ENCODE measurements around the gene CCDC24.

The CCDC24 gene

DNA sequence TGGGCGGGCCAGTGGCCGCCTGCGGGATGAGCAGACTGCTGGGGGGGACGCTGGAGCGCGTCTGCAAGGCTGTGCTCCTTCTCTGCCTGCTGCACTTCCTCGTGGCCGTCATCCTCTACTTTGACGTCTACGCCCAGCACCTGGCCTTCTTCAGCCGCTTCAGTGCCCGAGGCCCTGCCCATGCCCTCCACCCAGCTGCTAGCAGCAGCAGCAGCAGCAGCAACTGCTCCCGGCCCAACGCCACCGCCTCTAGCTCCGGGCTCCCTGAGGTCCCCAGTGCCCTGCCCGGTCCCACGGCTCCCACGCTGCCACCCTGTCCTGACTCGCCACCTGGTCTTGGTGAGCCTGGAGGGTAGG, 10.3 kb upstream of the CCDC24 start:
- peak; percentile 91 for DNase-seq

DNA sequence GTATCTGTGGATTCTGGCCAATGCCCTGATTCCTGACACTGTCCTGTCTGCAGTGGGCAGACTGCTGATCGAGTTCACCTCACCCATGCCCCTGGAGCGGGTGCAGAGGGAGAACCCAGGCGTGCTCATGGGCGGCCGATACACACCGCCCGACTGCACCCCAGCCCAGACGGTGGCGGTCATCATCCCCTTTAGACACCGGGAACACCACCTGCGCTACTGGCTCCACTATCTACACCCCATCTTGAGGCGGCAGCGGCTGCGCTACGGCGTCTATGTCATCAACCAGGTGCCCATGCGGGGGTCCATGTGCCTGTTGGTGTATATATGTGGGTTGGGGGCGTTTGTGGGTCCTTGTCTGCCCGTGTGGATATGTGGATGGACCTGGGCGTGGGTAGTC, 9.8 kb upstream of the CCDC24 start:
- no peak for DNase-seq

DNA sequence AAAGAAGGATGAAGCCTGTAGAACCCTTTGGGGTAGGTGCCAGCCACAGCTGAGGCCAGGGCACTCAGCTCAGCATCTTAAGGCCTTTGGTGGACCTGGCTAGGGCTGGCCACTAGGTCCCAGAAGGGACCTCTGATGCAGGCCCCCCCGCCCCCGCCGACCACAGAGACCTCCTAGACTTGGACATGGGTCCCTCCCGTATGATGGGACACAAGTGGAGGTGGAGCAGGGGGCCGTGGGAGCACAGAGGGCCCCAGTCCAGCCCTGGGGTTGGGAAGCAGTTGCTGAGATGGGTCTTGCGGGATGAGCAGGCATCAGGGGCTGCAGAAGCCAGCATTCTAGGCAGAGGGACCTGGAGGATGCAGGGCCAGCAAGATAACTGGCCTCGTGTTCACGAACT, 9.2 kb upstream of the CCDC24 start:
- DNase-seq: no peak

DNA sequence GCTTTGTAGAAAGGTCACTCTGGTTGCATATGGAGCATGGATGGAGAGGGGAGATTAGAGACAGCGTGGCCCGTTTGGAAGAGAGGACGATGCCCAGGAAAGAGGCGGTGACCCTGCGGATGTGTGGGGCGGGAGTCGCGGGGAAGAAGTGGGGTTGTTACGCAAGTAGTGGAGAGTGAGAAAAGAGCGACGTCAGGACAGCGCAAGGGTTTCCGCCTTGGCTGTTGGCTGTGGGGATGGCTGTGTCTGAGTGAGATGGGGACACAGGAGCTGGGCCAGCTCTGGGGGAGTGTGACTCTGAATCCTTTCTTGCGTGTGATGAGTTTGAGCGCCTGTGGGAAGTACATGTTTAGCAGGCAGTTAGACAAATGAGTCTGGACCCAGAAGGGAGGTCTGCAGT, 8.6 kb upstream of the CCDC24 start:
- no peak for DNase-seq

DNA sequence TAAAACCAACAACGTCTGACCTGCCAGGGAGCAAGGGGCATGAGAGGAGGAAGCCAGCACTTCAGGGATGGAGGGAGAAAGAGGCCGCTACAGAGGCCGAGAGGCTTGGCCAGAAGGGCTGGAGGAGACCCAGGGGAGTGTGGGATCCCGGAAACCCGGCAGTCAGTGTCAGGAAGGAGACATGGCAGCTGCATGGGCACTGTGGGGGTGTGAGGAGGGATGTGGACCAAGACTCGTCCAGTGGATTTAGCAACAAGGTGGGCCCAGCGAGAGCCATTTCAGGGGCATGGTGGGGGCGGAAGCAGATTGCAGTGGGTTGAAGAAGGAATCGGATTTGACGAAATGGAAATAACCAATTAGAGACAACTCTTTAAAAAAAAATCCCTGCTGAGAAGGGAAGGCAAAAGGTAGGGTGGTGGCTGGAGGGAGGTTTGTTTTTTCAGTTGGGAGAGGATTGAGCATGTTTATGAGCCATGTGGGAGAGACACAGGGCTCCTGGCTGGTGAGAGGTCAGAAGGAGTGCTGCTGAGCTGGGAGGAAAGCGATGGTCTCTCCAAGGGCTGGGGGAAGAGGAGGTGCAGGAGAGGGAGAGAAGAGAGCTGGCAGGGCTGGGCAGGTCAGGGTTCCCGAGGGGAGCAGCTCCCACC, 8.0 kb upstream of the CCDC24 start:
- no peak for DNase-seq

DNA sequence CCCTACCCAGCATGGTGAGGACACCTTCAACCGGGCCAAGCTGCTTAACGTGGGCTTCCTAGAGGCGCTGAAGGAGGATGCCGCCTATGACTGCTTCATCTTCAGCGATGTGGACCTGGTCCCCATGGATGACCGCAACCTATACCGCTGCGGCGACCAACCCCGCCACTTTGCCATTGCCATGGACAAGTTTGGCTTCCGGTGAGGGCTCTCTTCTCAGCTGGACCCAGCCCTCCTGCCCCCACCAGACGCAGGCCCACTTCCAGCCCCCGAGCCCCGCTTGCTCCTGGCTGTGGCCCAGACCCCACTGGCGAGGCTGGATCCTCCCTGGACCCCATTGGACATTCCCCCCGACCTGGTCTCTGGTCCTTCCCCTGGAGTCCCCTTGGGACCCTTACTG, 6.5 kb upstream of the CCDC24 start:
- DNase-seq: no peak

DNA sequence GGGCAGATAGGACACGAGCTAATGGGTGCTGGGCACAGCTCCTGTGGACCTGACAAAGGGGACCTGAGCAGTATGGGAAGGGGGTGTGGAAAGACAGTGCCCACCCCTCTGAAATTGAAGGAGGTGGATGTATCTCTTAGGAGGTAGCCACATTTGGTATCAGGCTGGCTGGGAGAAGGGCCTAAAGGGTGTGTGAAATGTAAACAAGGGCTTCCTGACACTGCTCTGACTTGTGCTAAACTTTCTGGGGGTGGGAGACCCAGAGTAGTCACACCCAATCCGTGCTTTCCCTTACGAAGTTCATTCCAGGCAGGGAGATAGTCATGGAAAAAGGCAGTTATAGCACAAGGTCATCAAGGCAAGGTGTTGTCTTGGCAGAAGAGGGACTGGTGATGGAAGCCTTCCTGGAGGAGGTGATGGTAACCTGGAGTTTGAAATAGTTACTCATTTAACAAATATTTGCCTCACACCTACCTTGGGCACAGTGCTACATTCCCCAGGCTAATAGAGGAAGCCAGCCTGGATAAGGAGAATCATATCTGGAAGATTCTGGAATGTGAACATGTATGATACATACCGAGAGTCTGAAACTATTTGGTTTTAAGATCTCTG, 5.3 kb upstream of the CCDC24 start:
- no peak for DNase-seq

DNA sequence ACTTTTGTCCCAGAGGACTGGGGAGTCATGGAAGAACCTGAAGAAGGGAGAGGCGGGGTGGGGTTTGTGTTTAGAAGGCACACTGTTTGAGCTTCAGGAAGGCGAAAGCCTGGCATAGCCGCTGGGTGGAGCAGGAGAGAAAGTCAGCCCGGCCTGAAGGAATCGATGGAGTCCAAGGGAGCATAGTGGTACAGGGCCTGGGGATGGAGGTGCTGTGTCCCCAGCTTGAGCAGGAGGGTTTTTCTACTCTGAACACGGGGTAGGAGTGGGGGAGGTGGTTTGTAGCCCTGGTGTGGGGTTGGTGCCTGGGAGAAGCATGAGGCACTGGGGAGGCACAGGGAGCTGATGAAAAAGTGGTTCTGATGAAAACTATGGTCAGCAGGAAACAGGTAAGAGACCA, 4.7 kb upstream of the CCDC24 start:
- DNase-seq: no peak

DNA sequence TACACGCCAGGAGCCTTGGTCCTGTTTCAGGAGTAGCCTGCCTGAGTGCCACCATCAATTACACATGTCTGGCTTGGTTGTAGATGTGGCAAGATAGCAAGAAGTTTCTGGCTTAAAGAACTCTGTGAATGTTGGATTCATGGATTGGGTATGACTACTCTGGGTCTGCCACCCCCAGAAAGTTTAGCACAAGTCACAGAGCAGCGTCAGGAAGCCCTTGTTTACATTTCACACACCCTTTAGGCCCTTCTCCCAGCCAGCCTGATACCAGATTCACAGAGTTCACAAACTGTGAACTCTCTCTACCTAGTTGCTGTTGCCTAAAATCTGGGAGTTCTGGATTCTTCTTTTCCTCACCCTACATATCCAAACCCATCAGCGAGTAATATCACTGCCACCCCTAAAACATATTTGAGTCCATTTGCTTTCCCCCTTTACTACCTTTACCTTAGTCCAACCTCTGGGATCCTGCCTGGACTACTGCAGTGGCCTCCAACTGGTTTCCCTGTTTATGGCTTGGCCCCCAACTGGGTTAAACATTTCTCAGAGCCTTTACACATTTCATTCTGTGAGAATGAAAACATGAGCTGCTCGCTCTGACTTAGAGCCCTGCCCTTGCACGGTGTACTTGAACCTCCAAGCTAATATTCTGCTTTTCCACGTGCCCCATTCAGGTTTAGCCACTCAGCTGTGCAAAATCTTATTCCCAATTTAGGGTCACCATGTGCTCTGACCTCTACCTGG, 4.1 kb upstream of the CCDC24 start:
- no peak for DNase-seq

DNA sequence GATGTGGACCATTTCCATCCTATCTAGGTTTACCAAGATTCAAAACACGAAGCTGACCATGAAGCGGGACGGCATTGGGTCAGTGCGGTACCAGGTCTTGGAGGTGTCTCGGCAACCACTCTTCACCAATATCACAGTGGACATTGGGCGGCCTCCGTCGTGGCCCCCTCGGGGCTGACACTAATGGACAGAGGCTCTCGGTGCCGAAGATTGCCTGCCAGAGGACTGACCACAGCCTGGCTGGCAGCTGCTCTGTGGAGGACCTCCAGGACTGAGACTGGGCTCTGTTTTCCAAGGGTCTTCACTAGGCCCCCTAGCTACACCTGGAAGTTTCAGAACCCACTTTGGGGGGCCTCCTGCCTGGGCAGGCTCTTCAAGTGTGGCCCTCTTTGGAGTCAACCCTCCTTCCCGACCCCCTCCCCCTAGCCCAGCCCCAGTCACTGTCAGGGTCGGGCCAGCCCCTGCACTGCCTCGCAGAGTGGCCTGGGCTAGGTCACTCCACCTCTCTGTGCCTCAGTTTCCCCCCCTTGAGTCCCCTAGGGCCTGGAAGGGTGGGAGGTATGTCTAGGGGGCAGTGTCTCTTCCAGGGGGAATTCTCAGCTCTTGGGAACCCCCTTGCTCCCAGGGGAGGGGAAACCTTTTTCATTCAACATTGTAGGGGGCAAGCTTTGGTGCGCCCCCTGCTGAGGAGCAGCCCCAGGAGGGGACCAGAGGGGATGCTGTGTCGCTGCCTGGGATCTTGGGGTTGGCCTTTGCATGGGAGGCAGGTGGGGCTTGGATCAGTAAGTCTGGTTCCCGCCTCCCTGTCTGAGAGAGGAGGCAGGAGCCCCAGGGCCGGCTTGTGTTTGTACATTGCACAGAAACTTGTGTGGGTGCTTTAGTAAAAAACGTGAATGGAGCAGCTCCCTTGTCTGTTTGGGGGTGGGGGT, 864 bp upstream of the CCDC24 start:
- peak; percentile 88 for DNase-seq

DNA sequence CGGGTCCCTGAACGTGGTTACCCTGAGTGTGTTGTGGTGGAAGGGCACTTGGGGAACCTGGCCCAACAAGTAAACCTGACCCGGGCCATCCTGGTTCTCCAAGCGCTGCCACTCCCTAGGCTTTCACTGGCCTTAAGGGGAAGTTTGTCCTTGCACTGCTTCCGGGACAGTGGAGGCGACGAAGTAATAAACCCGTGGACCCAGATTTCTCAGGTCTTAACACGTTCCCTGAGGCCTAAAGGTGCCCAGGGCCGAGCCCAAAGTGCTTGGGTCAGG, 261 bp upstream of the CCDC24 start:
- DNase-seq: no peak

DNA sequence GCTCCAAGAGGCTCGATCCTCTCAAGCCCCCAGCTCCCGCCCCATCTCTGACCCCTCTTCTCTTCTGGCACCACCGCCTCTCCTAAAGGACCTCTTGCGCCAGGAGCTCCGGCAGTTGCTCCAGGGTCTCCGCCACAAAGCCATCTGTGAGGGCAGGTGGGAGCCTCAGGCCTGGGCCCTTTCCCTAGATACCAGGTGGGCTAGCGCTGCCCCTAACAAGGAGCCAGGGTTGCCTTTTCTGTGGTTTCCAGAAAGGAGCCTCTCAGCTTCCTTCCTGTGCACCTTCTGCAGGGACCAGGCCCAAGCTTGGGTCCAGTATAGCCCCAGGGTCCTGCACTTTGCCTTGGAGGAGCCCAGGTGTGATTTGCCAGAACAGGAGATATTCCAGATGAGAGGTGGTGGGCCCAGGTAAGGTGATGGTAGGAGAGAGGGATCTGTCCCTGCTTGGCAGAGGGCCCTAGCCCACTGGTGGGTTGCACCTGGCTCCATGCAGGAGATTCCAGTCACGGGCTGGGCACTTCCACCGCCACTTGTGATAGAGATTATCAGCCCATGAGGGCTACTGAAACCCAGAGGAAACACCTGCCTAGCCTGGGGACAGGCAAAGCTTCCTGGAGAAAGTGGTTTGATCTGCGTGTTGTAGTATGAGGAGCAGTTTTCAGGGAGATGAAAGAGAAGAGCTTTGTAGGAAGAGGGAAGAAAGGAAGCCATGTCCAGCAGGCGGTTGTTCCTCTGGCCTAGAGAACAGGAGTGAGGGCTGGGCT, 1.0 kb downstream of the CCDC24 start:
- DNase-seq: peak; percentile 38

DNA sequence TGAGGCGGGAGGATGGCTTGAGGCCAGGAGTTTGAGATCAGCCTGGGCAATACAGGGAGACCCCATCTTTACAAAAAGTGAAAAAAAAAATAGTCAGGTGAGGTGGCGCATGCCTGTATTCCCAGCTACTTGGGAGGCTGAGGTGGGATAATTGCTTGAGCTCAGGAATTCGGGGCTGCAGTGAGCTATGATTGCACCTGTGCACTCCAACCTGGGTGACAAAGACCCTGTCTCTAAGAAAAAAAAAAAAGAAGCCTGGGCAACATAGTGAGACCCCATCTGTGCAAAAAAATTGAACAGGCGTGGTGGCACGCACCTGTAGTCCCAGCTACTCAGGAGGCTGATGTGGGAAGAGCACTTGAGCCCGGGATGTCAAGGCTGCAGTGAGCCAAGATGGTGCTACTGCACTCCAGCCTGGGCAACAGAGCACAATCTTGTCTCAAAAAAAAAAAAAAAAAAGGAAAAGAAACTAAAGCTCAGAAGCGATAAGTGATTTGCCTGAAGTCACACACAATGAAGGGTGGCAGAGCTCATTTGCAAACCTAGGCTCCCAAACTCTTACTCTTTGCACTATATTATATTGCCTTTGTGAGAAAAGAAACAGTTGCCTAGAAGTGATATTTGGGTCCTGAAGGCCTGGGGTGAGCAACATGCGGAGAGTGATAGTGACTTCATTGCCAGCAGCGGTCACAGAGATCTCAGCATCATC, 2.0 kb downstream of the CCDC24 start:
- no peak for DNase-seq

DNA sequence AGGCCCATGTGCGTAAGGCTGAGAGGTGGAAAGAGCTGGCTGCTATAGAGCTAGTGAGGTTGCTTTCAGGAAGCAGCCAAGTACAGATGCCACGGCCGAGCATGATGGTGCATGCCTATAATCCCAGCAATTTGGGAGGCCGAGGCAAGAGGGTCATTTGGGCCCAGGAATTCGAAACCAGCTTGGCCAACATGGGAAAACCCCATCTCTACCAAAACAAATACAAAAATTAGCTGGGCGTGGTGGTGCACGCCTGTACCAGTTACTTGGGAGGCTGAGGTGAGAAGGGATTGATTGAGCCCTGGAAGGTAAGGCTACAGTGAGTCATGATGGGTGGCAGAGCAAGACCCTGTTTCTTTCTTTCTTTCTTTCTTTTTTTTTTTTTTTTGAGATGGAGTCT, 2.7 kb downstream of the CCDC24 start:
- DNase-seq: no peak

DNA sequence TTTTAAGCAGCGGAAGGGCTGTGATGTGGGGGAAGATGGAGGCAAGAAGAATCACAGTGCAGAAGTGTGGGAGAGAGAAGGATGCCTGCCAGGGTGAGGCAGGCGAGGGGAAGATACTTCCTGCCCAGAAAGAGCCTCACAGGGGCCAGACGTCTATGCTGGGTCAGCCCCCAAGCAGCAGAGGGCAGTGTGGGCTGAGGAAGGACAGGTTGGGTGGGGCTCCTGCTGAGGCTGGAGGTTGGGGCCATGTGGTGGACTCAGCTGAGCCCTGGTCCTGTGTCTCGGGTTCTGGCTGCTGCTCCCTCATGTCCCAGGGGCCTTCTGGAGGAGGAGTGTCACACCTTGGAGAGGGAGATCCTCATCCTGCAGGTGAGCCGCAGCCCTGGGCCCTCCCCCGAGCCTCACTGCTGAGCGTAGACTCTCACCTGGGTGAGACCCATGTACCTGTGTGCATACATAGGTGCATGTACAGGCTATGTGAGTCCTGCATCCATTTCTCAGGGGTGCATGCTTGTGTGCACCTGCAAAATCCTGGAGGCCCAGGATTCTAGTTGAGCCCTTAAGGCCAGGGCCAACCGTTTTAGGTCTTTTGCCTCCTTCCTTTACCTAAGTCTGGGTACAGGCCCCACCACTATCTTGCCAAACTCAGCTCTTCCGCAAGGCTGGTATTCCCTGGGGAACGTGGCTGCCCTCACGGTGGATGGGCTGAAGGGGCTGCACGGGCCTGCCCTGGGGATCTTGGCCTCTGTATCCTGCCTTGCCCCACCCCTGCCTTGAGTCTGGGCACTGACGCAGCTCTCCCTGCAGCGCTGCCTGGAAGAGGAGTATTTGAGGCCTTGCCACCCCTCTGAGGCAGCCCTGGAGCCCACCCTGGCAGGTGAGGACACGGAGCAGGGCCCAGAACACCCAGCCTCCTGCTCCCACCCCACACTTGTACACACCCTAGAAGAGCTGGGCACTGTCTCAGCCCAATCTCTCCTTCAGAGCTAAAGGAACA, 3.7 kb downstream of the CCDC24 start:
- peak; percentile 74 for DNase-seq

DNA sequence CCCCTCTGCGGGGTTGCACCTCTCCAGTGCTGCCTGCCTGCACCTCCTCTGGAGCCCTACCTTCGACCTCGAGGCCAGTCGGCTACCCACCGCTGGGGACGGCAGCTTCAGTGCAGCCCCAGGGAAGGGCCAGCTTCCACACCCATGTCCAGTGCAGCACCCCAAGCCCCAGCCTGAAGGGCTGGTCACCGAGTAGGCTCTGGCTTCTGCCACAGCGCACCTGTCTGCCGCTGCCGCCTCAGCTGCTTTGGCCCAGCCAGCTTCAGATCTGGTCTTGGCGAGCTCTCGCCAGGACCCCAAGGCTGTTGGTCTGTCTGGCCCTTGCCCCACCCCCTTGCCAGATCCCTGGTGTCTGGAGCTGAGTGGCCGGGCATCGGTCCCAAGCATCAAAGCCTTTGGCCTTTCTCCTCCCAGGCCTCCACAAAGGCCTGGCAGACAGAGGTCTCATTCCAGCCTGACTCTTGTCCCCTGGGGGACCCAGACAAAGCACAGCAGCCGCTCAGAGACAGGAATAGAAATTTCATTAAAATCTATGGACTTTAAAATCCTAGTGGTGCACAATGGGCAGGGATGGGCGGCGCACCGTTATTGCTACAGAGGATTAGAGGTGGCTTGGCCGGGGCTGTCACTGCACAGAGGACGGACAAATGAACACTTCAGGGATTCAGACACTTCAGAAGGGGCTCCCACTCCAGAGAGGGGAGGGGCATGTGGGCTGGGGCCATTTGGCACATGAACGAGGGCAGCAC, 4.8 kb downstream of the CCDC24 start:
- no peak for DNase-seq

DNA sequence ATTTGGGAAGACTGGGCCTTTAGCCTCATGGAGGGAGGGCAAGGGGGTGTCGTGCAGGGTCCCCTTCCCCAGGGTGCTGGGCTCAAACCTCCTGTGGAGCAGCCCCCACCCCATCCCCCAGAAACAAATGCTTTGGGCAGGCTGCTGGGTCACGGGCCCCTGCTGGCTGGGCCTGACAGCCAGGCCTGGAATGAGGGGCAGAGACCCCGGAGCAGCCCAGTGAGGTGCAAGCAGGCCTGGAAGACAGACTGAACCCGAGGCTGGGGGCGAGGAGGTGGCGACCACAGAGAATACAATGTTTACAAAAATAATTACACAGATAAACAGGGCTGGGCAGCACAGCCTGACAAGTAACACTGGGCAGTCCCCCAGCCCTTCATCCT, 5.3 kb downstream of the CCDC24 start:
- no peak for DNase-seq

DNA sequence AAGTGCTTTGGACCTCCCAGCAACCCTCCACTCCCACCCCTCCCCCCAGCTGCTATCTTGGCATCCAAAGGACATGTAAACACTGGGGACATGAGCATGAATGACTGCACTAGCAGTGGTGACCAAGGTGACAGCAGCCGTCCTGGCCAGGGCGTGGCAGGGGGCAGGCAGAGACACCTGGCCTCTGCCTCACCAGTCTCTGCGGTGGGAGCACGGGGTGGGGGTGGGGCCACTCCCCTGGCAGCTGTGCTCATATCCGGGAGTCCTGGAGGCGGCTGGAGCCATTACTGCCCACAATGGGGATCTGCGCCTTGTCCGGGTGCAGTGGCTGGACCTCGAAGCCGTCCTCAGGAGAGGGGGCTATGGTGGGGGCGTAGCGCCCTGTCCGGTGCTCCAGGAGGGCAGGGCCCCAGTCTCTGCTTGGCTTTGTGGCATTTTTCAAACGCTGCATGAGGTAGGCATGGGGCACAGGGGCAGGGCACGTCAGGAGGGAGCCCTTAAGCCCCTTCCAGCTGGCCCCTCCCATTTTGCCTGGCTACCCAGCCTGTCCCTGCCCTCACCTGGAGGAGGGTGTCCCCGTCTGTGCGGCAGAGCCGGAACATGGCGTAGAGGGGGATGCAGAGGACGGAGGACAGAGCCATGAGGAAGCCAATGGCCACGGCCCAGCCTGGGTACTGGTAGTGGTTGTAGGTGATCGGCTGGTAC, 6.0 kb downstream of the CCDC24 start:
- peak; percentile 100 for DNase-seq

DNA sequence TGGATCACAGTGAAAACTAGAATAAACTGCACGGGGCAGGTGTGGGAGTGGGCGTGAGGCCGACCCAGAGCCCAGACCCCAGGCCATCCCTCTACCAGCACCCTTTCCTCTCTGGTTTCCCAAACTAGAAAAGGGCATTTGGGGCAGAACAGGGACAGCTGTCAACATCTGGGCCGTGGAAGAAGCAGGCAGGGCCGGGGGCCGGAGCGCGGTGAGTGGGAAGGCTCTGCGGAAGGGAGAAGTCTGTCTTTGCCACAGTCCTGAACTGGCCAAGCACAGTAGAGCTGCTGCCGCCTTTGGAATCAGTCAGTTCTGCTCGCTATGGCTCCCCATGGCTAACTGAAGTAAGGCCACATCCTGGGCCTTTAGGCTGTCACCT, 6.6 kb downstream of the CCDC24 start:
- no peak for DNase-seq

DNA sequence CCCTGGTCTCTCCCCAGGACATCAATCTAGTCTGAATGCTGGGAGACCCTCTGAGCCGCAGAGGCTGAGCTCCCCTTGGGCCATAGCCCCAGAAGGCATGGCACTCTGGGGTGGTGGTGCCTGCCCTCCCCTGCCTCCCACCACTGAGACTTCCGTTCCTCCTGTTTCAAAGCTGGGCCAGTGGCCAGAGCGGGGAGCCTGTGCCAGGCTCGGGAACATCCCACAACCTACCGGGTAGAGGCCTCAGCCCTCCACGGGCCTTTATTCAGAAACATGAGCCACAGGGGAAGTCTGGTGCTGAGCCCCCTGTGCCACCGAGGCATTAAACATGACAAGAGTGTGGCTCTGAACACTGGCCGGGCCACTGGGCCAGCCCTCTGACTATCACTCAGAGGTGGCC, 8.1 kb downstream of the CCDC24 start:
- DNase-seq: no peak

Data from NCI-H510A (cell line).